Gastrocnemius medialis (tissue), 4 donors: Measurements from ENCODE around the gene P2RY2.

ENCODE experiments used
- POLR2A ChIP-seq, 2 donors: fragments of 450-650 bp; IDR thresholded peaks; one replicate each; pipeline ENCODE4 v1.6.1; 2017; ENCODE audit warnings: antibody characterized with exemption in 2 of 2, mild to moderate bottlenecking in 2 of 2, moderate library complexity in 2 of 2
- TF ChIP-seq, protein P1 (sequence below), 5 experiments: fragments of 450-650 bp in 3 of 5; fragments of 200-600 bp in 2 of 5; sonication (generic) in 2 of 5; IDR thresholded peaks in 4 of 5; conservative IDR thresholded peaks in 1 of 5; 1 replicate in 4 of 5; 2 replicates in 1 of 5; pipeline ENCODE4 v1.5.1; 2016 to 2019; ENCODE audit warnings: antibody characterized with exemption in 5 of 5, mild to moderate bottlenecking in 3 of 5, moderate library complexity in 3 of 5

DNA sequence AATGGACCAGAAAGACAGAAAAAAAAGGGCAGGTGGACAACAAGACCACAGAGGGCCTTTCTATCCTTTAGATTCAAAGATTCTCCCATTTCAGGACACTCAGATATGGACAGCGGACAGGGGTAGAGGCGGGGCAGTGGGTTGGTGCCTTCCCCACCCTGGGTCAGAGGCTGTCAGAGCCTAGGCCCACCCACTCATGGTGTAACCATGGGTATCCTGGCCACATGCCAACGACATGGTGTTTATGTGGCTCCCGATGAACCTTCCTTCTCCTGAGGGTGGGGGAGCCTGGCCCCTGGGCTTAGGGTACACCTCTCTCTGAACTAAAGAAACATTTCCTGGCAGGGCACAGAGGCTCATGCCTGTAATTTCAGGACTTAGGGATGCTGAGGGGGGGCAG lies 14.3 kb upstream of the P2RY2 start:
- TF ChIP-seq POLR2A (IDR thresholded peaks at IDR 0.05), result no peak
- TF ChIP-seq, protein P1, sequence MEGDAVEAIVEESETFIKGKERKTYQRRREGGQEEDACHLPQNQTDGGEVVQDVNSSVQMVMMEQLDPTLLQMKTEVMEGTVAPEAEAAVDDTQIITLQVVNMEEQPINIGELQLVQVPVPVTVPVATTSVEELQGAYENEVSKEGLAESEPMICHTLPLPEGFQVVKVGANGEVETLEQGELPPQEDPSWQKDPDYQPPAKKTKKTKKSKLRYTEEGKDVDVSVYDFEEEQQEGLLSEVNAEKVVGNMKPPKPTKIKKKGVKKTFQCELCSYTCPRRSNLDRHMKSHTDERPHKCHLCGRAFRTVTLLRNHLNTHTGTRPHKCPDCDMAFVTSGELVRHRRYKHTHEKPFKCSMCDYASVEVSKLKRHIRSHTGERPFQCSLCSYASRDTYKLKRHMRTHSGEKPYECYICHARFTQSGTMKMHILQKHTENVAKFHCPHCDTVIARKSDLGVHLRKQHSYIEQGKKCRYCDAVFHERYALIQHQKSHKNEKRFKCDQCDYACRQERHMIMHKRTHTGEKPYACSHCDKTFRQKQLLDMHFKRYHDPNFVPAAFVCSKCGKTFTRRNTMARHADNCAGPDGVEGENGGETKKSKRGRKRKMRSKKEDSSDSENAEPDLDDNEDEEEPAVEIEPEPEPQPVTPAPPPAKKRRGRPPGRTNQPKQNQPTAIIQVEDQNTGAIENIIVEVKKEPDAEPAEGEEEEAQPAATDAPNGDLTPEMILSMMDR (IDR thresholded peaks at IDR 0.05 in 4 of 5, conservative IDR thresholded peaks at IDR 0.05 in 1 of 5), result no peak
